Measurements from ENCODE around the gene ESPNL.

ESPNL gene

DNA sequence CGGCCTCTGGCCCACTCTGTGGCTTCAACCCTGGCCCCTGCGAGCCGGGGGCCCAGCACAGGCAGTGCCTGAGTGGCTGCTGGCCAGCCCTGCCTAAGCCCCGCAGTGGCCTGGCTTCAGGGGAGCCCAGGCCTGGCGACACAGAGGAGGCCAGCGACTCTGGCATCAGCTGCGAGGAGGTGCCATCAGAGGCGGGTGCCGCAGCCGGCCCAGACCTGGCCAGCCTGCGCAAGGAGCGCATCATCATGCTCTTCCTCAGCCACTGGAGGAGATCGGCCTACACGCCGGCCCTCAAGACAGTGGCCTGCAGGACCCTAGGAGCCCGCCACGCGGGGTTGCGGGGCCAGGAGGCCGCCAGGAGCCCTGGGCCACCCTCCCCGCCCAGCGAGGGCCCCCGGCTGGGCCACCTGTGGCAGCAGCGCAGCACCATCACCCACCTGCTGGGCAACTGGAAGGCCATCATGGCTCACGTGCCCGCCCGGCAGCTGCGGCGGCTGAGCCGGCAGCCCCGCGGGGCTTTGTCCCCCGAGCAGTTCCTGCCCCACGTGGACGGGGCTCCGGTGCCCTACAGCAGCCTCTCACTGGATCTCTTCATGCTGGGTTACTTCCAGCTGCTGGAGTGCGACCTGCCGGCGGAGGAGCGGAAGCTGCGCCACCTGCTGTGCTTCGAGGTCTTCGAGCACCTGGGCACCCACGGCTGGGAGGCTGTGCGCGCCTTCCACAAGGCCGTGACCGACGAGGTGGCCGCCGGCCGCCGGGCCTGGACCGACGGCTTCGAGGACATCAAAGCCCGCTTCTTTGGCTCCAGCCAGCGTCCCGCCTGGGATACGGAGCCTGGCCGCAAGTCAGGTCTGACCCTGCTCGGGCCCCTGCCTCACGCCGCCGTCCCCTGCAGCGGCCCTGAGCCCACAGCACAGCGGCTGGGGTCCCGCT lies 30.8 kb downstream of the ESPNL start:
- no peak for DNase-seq

DNA sequence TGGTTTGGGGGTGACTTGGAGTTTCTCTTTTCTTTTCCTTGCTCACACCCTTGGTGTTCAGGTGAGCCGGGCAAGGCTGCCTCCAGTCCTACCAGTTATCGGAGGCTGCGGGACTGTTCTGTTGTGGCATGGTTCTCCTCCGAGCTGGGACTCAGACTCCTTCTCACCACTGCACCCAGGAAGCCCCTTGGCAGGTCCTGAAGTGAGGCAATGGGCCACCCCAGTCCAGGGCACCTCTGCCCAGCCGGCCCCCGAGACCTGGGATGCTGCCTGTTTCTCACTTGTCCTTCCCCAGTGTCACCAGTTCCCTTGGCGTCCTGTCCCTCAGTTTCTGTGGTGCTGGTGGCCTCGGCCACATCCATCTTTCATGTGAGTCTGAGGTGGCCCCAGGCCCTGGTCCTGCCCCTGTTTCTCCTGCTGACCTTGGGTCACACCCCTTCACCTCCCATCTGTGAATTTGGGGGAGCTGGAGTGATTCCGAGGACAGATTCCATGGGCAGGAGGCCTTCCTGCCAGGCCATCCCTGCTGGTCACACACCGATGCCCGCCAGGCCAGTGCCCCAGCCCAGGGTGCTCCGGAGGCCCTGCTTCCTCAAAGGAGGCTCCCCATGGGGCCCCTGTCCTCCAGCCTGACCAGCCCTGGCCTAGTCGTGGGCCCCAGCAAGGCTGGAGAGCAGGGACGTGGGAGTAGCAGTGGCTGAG lies 31.8 kb downstream of the ESPNL start:
- DNase-seq: no peak

DNA sequence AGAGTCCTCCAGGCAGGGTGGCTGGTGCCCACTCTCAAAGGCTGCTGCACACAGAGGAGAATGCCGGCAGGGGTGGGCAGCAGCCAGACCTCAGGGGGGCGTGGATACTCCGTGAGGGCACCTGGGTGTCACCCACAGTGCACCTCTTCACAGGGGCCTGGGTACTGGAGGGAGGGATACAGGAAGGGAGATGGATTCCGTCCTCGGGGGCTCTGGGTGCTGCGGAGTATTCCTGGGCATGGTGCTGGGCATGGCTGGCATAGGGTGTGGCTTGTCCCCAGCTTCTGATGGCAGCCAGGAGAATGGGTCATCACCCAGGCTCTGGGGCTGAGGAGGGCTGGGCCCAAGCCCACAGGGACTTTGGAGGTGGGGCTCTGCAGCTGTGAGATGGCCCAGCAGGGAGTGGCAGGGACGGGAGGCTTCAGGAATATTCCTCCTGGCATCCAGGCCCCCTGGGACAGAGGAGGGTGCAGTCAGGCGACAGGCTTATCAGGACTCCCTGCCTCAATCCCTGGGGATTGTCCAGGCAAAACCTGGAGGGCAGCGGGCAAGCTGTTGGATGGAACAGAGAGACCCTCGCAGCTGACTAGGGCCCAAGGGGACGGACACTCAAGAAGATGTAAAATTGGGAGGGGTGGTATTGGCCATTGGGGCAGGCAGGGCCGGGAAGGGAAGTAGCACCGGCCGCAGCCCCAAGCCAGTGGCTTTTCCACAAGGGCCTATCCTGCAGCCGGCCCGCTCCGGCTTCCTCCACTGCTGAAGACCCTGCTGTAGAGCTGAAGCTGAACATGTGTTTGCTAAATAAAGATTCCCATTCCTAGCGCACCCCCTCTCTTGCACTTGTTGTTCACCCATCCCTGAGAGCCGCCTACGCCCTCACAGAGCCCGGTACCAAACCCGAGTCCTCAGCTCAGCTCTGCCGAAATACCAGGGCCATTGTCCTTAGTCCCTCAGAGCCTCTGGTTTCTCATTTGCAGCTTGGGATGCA lies 32.6 kb downstream of the ESPNL start:
- no peak for DNase-seq

DNA sequence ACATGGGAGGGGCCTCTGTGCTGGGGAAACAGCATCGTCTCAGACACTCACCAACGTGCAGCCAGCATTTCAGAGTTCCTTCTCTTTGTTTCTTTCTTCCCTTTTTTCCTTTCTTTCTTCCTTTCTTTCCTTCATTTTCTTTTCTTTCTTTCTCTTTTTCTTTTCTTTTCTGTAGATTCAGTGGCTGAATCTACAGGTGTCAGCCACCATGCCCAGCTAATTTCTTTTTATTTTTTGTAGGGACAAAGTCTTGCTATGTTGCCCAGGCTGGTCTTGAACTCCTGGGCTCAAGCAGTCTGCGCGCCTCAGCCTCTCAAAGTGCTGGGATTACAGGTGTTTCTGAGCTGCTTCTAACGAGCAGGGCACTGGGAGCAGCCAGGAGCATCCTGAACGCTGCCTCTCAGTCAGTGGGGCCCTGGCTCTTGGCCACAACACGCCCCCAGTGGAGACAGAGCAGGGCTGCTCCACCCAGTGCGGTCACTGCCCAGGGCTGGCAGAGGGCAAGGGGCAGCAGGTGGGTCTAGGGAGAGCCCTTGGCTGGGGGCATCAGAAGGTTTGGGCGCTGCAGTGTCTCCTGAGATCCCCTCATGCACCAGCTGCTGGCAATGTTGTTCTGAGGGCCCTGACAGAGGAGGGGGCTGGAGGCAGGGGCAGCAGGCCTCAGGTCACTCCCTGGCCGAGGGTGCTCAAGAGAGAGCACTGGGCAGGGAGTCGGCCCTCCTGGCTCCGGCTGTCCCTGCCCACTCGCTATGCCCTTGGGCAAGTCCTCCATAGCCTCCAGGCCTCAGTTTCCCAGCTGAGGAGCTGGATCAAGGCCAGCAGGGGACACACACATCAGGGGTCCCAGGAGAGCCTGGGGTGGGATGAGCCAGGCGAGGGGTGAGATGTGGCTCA lies 33.6 kb downstream of the ESPNL start:
- DNase-seq: no peak

GRCh38 chr2:238134393-238134785 lies 34.2 kb downstream of the ESPNL start:
- DNase-seq: no peak

- DNase-seq: no peak
Measured at GRCh38 chr2:238135601-238136150, 35.5 kb downstream of the ESPNL start.

- DNase-seq: no peak
Measured at GRCh38 chr2:238136820-238137537, 36.8 kb downstream of the ESPNL start.

- no peak for DNase-seq
Measured at GRCh38 chr2:238137885-238138284, 37.7 kb downstream of the ESPNL start.

- DNase-seq: no peak
Measured at GRCh38 chr2:238138331-238139195, 38.4 kb downstream of the ESPNL start, which contains the start of gene KLHL30. Gene KLHL30 (plus strand): TSS chr2:238138668. CDS start chr2:238140755, 2,087 bp downstream.

DNA sequence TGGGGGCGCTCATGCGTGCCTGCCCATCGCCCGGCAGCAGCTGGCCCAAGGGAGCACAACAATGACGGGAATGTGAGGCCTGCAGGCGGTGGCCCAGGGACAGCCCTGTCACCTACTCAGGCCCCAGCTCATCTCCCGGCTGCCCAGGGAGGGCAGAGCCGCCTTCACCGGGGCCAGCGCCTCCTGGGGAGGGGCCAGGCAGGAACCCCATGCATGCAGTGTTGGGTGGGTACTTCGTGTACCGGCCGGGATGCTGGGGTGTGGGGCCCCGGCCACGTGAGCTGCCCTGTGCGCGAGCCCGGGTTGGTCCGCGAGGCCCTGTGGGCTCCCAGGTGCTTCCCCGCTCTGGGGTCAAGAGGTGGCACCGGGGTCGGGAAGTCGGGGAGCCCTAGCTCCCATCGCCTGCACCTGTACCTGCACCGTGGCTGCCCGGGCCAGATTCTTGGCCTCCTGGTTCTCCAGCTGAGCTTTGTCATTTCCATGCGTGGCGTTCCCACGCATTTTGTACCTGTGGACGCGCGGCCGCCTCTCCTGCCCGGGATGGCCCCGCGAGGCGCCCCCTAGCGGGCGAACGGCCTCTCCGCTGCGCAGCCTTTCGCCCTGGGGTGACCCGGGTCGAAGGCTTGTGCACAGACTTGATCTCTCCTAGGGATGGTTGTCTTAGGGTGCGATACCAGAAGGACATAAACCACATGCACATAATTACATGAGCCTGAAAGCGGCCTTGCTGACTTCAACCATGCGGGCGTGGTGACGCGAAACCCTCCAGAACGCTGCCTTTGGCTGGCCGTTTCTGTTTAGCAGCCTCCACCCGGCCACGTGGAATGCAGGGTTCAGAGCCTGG lies 39.3 kb downstream of the ESPNL start:
- peak; percentile 17 to 21 for DNase-seq

DNA sequence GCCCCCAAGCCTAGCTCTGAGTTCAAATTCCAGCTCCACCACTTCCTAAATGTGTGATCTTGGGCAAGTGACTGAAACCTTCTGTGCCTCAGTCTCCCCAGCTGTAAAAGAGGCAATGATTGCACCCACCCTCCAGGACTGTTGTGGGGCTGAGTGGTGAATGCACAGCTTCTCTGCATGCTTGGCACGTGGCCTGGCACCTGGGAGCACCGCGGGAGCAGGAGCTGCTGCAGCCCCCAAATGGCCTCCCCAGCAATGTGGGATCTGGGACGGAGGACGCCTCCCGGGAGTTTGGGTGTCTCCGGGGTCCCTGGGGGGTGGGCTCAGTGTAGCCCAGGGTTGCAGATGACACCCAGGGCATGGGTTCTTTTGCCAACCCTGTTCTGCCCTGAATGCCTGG lies 39.9 kb downstream of the ESPNL start:
- DNase-seq: no peak

- no peak for DNase-seq
Measured at GRCh38 chr2:238140721-238141540, 40.8 kb downstream of the ESPNL start.

- no peak for DNase-seq
Measured at GRCh38 chr2:238141541-238142318, 41.6 kb downstream of the ESPNL start.

DNA sequence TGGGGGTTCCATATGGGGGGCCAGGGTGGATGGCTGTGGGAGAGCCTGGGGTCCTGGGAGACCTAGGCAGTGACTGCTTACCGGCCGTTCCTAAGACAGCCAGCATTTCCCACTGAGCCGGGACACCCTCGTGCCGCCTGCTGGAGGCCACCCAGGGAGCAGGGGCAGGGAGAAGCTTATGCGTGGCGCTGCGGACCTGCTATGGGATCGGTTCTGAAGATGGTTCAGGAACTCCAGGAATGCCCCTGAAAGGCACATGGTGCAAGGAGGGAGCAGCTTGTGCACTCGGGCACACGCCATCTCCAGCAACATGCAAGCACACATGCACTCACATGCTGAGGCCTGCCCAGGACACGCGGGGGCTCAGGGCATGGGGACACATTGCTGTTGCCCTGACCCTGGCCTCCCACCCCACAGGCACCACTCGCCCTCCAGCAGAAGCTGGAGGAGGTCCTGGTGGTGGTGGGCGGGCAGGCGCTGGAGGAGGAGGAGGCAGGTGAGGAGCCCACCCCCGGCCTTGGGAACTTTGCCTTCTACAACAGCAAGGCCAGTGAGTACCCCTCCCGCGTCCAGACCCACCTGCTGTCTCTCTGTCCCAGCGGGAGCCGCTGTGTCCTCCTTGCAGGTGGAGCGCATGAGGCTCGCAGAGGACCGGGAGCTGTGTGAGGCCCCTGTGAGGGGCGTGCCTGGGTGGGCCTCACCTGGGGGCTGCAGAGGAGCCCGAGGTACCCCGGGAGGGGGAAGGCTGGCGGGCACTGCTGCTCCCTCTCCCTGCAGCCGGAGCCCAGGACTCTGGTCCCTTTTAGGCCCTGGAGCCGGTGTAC lies 42.5 kb downstream of the ESPNL start:
- DNase-seq: no peak

- no peak for DNase-seq
Measured at GRCh38 chr2:238143239-238143951, 43.3 kb downstream of the ESPNL start.

All from activated CD4-positive, alpha-beta T cell treated with anti-CD3 and anti-CD28 coated beads for 4 hours (primary cell).